Activated CD4-positive, alpha-beta T cell treated with anti-CD3 and anti-CD28 coated beads, Interleukin-2, amount 10 ng/mL, durations not matched to agents 7 days and 5 days (primary cell): Measurements from ENCODE around the gene CDCA4. TPM values are rescaled to one million over a fixed set of nuclear protein-coding genes. Genes with fewer than 3 reads are reported as not detected.
A peak's percentile ranks its signal among the peaks of the same experiment; 100 is the strongest.

Experiments
- CTCF ChIA-PET: fragments of 350-600 bp; sonication (Branson Sonifier 250); formaldehyde crosslinking; loops from one replicate; lab custom pipeline; 2021; ENCODE audit warnings: antibody characterized with exemption; lab: Charles Lee
- POLR2A ChIA-PET: fragments of 350-600 bp; sonication (Branson Sonifier 250); formaldehyde crosslinking; loops from one replicate; lab custom pipeline; 2021; ENCODE audit warnings: antibody characterized with exemption; lab: Charles Lee
- DNase-seq: peaks from one replicate; pipeline ENCODE4 v3.0.0-alpha.2; 2020
- H3K27ac Mint-ChIP-seq: one replicate; pipeline ENCODE4 v1.8.0; 2021; ENCODE audit warnings: mild to moderate bottlenecking, moderate library complexity, mixed read lengths
- H3K27me3 Mint-ChIP-seq: one replicate; pipeline ENCODE4 v1.8.0; 2021; ENCODE audit warnings: mixed read lengths
- H3K36me3 Mint-ChIP-seq: one replicate; pipeline ENCODE4 v1.8.0; 2021; ENCODE audit warnings: low read depth, mixed read lengths
- H3K4me1 Mint-ChIP-seq: one replicate; pipeline ENCODE4 v1.8.0; 2021; ENCODE audit warnings: mixed read lengths
- H3K4me3 Mint-ChIP-seq: one replicate; pipeline ENCODE4 v1.8.0; 2021; ENCODE audit warnings: mild to moderate bottlenecking, moderate library complexity, mixed read lengths
- H3K9me3 Mint-ChIP-seq: one replicate; pipeline ENCODE4 v1.8.0; 2021; ENCODE audit warnings: mixed read lengths
- total RNA-seq, 2 experiments: library from RNA; stranded (reverse); gene quantifications; one replicate each; pipeline ENCODE4 v1.2.3, GENCODE V29; 2021

CDCA4 gene
- total RNA-seq, 2 experiments from 2014 or later, result 53.0 to 56.6 TPM

DNA sequence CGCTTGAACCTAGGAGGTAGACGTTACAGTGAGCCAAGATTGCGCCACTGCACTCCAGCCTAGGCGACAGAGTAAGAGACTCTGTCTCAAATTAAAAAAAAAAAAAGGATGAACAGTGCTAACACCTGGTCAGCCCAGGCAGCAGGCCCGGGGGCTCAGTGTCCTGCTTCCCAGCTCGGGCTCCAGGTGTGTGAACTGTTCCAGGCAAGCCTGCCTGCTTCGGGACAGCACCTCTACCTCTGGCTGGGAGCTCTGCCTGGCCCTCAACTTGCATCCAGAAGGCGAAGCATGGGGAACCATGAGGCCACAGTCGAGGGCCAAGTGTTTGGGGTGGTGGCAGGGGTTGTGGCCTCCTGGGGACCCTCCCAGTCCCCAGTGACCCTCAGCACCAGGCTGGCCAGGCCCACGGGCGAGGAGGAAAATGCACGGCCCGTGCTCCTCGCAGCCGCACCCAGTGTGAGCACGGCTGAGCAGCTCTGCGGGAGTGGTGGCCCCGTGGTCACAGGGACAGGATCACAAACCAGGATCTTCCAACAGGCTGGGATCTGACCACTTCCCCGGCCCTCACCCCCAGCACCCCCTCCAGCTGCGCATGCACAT lies 15.5 kb downstream of the CDCA4 start:
- POLR2A ChIA-PET, result no interaction called here
- peaks cover 2% of the 10 kb centered on the region for H3K4me1 Mint-ChIP-seq
- CTCF ChIA-PET, result interaction anchor here (0.6 to 4.2 kb wide), 4 partner anchors 13 to 52 kb away, joined by 3 to 21 read pairs (median 8); partner anchors contain the start of gene CDCA4

DNA sequence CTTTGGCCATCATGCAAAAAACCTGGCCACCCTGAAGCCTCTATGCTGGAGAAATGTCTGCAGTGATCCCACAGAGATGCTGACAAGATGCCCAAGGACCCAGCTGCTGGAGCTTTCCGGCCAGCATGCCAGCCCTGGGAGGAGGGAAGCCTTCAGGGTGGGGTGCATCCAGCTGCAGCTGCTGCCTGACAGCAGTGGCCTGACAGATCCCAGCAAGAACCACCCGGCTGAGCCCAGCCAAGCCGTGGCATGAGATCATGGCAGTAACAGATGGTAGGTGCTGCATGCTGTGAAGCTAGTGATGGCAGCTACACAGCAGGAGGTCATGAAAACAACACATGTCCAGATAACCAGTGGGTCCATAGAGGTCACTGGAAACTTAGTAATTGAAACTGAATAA lies 21.5 kb downstream of the CDCA4 start:
- DNase-seq, result no peak
- no peaks in the 10 kb centered on the region for H3K4me1 Mint-ChIP-seq
- H3K4me3 Mint-ChIP-seq, result no peak overlapping the region
- H3K27me3 Mint-ChIP-seq, result no peaks in the 10 kb centered on the region
- no peak overlapping the region for H3K27ac Mint-ChIP-seq
- POLR2A ChIA-PET, result interaction anchor here (0.7 kb wide), 1 partner anchor 59 kb away, joined by 3 read pairs; no protein-coding TSS in a partner anchor
- peaks cover 4% of the 10 kb centered on the region for H3K36me3 Mint-ChIP-seq
- peaks cover 3% of the 10 kb centered on the region for H3K9me3 Mint-ChIP-seq
- CTCF ChIA-PET, result interaction anchor here (0.6 to 2.2 kb wide), 5 partner anchors 10 to 1528 kb away, joined by 3 to 11 read pairs (median 3); partner anchors contain the start of gene CDCA4

More for the DNA sequence above, 15.5 kb downstream of the CDCA4 start:
- Mint-ChIP-seq H3K4me3 (no peak overlapping the region), H3K27me3 (no peaks in the 10 kb centered on the region), H3K36me3 (peaks cover 33% of the 10 kb centered on the region), H3K9me3 (no peaks in the 10 kb centered on the region), H3K27ac (peak overlapping the region; percentile 13)
- no peak for DNase-seq

DNA sequence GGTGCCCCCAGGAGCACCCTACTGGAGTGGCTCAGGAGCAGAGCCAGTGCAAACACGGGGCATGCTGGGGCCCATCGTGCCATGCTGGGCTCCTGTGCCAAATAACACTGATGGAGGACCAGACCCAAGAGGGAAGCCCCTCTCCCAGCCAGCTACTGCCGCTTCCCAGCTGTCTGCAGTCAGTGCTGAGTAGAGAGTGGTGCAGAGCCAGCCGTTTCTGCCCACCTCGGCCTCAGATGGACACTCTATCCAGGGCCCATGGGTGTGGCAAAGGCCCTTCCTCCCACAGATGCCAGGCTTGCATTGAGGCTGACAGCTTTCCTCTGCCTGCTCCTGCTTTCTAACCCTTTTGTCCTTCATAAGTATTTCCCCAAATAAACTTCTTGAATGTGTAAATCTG lies 22.1 kb downstream of the CDCA4 start:
- CTCF ChIA-PET, result interaction anchor here (1.1 to 2.2 kb wide), 3 partner anchors 9 to 47 kb away, joined by 3 to 11 read pairs (median 5); partner anchors contain the start of gene CDCA4
- H3K4me3 Mint-ChIP-seq, result no peak overlapping the region
- no peak for DNase-seq
- POLR2A ChIA-PET, result no interaction called here
- peaks cover 3% of the 10 kb centered on the region for H3K9me3 Mint-ChIP-seq
- no peak overlapping the region for H3K27ac Mint-ChIP-seq
- no peaks in the 10 kb centered on the region for H3K4me1 Mint-ChIP-seq
- no peaks in the 10 kb centered on the region for H3K27me3 Mint-ChIP-seq
- H3K36me3 Mint-ChIP-seq, result peaks cover 4% of the 10 kb centered on the region

DNA sequence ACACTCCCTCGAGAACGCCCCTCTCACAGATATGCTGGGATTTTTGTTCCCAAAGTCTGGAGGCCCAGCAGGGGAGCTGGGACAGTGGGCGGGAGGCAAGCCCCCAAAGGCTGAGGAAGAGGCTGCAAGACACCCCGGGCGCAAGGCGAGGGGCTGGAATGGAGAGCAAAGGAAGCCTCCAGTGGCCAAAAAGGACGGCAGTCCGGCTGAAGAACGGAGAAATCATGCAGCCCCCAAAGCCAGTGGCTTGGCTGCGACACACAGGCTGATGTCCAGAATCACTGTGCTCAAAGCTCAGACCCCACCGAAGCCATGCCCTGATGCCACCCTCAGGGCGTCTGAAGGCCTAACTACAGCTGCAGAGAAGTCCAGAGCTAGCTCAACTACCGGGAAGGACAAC lies 24.4 kb downstream of the CDCA4 start:
- ChIA-PET CTCF (interaction anchor here (1.1 kb wide), 2 partner anchors 19 to 23 kb away, joined by 3 to 4 read pairs; no protein-coding TSS in a partner anchor), POLR2A (no interaction called here)
- Mint-ChIP-seq H3K27ac (no peak overlapping the region), H3K9me3 (peaks cover 3% of the 10 kb centered on the region), H3K4me3 (no peak overlapping the region), H3K36me3 (peaks cover 2% of the 10 kb centered on the region), H3K4me1 (no peaks in the 10 kb centered on the region), H3K27me3 (no peaks in the 10 kb centered on the region)
- DNase-seq, result no peak

DNA sequence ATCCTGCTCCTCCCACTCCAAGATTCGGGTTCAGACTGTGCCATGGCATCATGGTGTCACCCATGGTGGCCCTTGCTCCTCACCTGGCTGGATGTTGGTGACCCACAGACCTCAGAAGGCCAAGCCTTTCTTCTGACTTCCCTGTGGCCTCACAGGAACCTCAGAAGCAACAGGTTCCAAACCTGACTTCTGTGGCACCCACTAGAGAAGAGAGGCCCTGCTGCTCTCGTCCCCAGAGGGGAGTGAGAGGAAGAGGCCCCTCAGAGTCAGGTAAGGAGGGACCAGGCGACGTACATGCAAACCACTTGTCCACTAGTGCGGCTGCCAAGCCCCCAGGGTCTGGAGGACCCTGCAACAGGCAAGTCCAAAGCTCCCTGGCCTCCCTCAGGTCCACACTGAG lies 24.9 kb downstream of the CDCA4 start:
- H3K4me1 Mint-ChIP-seq, result no peaks in the 10 kb centered on the region
- H3K9me3 Mint-ChIP-seq, result peaks cover 3% of the 10 kb centered on the region
- DNase-seq, result no peak
- H3K27me3 Mint-ChIP-seq, result no peaks in the 10 kb centered on the region
- CTCF ChIA-PET, result interaction anchor here (1.1 kb wide), 2 partner anchors 20 to 23 kb away, joined by 3 to 4 read pairs; no protein-coding TSS in a partner anchor
- H3K36me3 Mint-ChIP-seq, result peaks cover 2% of the 10 kb centered on the region
- no peak overlapping the region for H3K4me3 Mint-ChIP-seq
- POLR2A ChIA-PET, result no interaction called here
- no peak overlapping the region for H3K27ac Mint-ChIP-seq

DNA sequence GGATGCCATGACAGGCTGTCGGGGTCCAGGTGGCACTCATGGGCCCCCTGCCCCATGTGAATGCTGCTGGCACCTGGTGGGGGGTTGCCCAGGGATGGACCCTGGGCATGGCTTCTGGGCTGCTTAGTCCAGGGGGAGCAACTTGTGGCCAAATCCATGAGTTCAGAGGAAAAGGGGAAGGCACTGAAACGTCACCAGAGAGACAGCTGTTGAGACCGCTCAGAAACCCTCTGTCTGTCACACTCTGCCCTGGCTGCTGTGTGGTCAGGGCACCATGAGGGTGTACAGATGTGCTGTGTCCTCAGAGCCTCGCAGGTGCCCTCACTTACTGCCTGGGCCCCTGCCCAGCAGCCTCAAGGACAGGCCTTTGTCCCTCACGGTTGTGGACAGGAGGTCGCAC lies 25.9 kb downstream of the CDCA4 start:
- no peaks in the 10 kb centered on the region for H3K27me3 Mint-ChIP-seq
- H3K9me3 Mint-ChIP-seq, result peaks cover 3% of the 10 kb centered on the region
- H3K4me3 Mint-ChIP-seq, result no peak overlapping the region
- no peaks in the 10 kb centered on the region for H3K4me1 Mint-ChIP-seq
- POLR2A ChIA-PET, result no interaction called here
- no peaks in the 10 kb centered on the region for H3K36me3 Mint-ChIP-seq
- DNase-seq, result no peak
- H3K27ac Mint-ChIP-seq, result no peak overlapping the region
- CTCF ChIA-PET, result interaction anchor here (1.2 to 1.6 kb wide), 2 partner anchors 20 to 51 kb away, joined by 3 to 5 read pairs; no protein-coding TSS in a partner anchor

DNA sequence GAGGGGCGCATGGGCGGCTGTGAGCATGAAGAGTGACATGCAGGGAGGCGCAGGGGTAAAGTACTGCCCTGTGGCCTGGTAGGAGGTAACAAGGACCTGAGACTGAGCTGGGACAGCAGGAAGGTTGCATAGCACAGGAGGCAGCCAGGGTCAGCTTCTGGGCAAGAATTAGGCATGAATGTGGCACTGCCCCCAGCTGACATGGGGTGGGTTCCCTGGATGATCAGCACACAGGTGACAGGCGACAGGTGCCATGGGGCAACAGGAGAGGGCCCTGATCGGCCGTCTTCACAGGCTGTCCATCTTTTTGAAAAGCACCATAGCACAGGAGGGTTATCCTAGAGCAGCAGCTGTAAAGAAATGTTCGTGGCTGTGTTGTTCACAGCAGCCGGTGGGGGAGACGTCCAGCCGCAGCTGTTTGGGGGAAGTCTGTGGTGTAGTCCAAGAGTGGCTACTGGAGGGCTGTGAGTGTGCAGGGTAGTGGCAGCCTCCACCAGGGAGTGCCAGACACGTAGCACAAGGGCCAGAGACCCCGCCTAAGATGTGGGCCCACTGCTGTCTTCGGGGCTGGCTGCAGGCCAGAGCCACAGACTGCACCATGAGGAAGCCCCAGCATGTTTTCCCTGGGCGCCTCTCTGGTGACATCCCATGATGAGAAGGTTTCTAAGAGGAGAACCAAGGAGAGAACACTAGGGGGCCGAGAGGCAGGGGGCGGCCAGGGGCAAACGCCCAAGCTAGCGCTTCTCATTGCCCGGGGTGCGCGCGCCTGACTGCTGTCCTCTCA lies 26.9 kb downstream of the CDCA4 start:
- H3K27me3 Mint-ChIP-seq, result no peaks in the 10 kb centered on the region
- ChIA-PET CTCF (interaction anchor here (0.8 to 1.6 kb wide), 3 partner anchors 21 to 93 kb away, joined by 3 to 5 read pairs (median 3); no protein-coding TSS in a partner anchor), POLR2A (no interaction called here)
- H3K36me3 Mint-ChIP-seq, result no peaks in the 10 kb centered on the region
- no peaks in the 10 kb centered on the region for H3K9me3 Mint-ChIP-seq
- H3K4me1 Mint-ChIP-seq, result no peaks in the 10 kb centered on the region
- no peak overlapping the region for H3K27ac Mint-ChIP-seq
- no peak for DNase-seq
- no peak overlapping the region for H3K4me3 Mint-ChIP-seq

DNA sequence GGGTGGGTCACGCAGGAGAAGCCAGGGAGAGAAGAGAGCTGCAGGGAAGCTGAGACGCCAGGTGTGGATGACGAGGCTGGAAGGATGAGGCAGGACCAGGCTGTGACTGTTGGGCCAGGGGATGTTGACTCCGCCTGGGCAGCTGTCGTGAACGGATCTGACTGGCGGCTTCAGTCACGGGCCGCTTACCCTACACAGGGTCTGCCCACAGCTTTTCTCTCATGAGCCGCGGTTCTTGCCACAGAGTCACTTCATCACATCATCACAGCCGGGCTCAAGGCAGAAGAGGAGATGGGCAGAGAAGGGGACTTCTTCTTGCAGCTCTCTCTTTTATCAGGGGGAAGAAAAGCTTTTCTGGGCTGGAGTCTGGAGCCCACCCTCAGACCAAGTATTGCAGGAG lies 27.6 kb downstream of the CDCA4 start:
- Mint-ChIP-seq H3K27me3 (no peaks in the 10 kb centered on the region), H3K9me3 (no peaks in the 10 kb centered on the region), H3K4me1 (no peaks in the 10 kb centered on the region), H3K36me3 (no peaks in the 10 kb centered on the region), H3K27ac (no peak overlapping the region), H3K4me3 (no peak overlapping the region)
- DNase-seq, result no peak
- ChIA-PET POLR2A (no interaction called here), CTCF (interaction anchor here (0.8 to 1.6 kb wide), 3 partner anchors 22 to 94 kb away, joined by 3 to 5 read pairs (median 3); no protein-coding TSS in a partner anchor)

DNA sequence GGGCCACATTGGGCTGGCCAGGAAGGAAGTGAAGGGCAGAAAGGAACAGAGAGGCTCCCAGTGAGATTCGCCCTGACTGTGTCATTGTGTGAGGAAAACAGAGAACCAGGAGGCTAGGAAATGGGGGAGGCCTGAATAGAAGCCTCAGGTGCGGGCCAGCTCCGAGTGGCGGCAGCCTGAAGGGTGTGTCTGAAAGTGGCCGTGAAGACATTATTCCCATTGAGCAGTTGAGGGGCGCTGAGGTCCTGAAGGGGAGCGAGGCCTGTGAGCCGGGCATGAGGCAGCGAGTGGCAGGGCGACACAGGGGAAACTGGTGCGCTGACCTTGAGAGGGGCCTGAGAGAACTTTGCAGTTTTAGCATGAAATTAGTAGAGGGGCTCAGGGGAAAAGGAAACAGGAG lies 28.4 kb downstream of the CDCA4 start:
- no peaks in the 10 kb centered on the region for H3K4me1 Mint-ChIP-seq
- CTCF ChIA-PET, result no interaction called here
- no peaks in the 10 kb centered on the region for H3K36me3 Mint-ChIP-seq
- POLR2A ChIA-PET, result no interaction called here
- DNase-seq, result no peak
- H3K27ac Mint-ChIP-seq, result no peak overlapping the region
- no peaks in the 10 kb centered on the region for H3K27me3 Mint-ChIP-seq
- no peaks in the 10 kb centered on the region for H3K9me3 Mint-ChIP-seq
- H3K4me3 Mint-ChIP-seq, result no peak overlapping the region

DNA sequence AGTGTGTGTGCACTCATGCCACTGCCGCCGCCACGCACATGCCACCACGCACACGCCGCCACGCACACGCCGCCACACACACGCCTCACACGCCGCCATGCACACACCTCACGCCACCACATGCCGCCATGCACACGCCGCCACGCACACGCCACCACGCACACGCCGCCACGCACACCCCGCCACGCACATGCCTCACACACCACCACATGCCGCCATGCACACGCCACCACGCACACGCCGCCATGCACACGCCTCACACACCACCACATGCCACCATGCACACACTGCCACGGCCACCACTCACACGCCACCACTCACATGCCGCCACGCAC lies 29.0 kb downstream of the CDCA4 start:
- peaks cover 3% of the 10 kb centered on the region for H3K4me1 Mint-ChIP-seq
- H3K27ac Mint-ChIP-seq, result peak overlapping the region; percentile 82
- H3K36me3 Mint-ChIP-seq, result no peaks in the 10 kb centered on the region
- CTCF ChIA-PET, result no interaction called here
- no peak overlapping the region for H3K4me3 Mint-ChIP-seq
- H3K9me3 Mint-ChIP-seq, result no peaks in the 10 kb centered on the region
- H3K27me3 Mint-ChIP-seq, result peaks cover 3% of the 10 kb centered on the region
- POLR2A ChIA-PET, result no interaction called here
- no peak for DNase-seq

DNA sequence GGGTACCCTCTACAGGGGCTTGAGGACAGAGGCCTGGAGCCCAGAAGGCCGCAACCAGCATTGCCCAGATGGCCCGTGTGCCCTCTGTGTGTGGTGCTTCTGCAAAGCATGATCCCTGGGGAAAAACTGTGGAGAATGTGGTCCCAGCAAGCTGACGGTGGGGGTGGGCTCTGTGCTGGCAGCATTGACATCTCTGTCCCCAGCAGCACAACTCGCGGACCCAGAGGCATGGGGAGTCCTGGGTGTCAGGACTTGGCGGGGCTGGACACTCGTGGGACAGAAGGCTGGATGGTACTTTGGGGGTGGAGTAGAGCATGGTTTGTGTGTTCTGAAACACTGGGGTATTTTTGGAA lies 31.0 kb downstream of the CDCA4 start:
- Mint-ChIP-seq H3K4me3 (no peak overlapping the region), H3K4me1 (peaks cover 4% of the 10 kb centered on the region), H3K27me3 (peaks cover 3% of the 10 kb centered on the region), H3K36me3 (no peaks in the 10 kb centered on the region), H3K27ac (no peak overlapping the region), H3K9me3 (no peaks in the 10 kb centered on the region)
- POLR2A ChIA-PET, result interaction anchor here (0.7 kb wide), 1 partner anchor 1647 kb away, joined by 3 read pairs; no protein-coding TSS in a partner anchor
- CTCF ChIA-PET, result interaction anchor here (1.0 to 1.4 kb wide), 3 partner anchors 9 to 56 kb away, joined by 3 to 5 read pairs (median 4); no protein-coding TSS in a partner anchor
- no peak for DNase-seq

DNA sequence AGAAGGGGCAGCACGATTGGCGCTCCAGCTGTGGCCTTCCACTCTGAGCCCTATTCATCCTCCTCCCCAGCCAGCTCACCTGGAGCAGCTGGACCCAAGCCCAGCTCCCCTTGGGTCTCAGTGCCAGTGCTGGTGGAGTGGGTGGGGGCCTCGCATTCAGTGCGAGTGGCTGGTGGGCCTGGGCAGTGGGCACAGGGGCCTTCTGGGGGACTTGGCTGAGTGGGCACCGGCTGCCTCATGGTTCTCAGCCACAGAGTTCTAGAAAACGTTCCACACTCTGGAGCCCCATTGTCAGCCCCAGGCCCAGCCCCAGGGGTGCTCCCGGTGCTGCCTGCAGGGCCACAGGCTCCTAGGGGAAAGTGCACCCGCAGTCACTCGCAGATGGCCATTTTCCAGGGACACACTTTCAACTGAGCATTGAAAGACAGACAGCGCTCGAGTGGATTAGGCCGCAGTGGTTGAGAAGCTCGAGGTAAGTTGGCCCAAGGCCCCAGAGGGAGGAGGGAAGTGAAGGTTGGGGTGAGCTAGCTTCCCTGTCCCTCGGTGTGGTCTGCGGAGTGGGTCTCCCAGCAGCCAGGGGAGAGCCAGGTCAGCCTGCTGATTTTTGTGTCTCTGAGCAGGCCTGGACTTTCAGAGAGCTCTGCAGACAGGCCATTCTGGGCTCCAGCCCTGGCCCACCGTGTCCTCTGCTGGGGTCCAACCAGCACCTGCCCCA lies 31.5 kb downstream of the CDCA4 start:
- CTCF ChIA-PET, result interaction anchor here (0.6 to 1.4 kb wide), 4 partner anchors 10 to 56 kb away, joined by 3 to 5 read pairs (median 4); no protein-coding TSS in a partner anchor
- POLR2A ChIA-PET, result interaction anchor here (0.7 kb wide), 1 partner anchor 1648 kb away, joined by 3 read pairs; no protein-coding TSS in a partner anchor
- peaks cover 6% of the 10 kb centered on the region for H3K4me1 Mint-ChIP-seq

More for the DNA sequence above, 31.5 kb downstream of the CDCA4 start:
- no peaks in the 10 kb centered on the region for H3K36me3 Mint-ChIP-seq
- no peaks in the 10 kb centered on the region for H3K9me3 Mint-ChIP-seq
- no peak overlapping the region for H3K4me3 Mint-ChIP-seq
- H3K27ac Mint-ChIP-seq, result no peak overlapping the region
- peaks cover 3% of the 10 kb centered on the region for H3K27me3 Mint-ChIP-seq
- DNase-seq, result no peak
